HG03175 (cell line): ENCODE measurements around the gene MCTP2.

Source experiments
- ATAC-seq: cut with Tn5 transposase; IDR thresholded peaks from one replicate; pipeline ENCODE4 v1.9.1; 2021; ENCODE audit warnings: mild to moderate bottlenecking, moderate library complexity; ENCODE audit not compliant: unreplicated experiment

The MCTP2 gene

DNA sequence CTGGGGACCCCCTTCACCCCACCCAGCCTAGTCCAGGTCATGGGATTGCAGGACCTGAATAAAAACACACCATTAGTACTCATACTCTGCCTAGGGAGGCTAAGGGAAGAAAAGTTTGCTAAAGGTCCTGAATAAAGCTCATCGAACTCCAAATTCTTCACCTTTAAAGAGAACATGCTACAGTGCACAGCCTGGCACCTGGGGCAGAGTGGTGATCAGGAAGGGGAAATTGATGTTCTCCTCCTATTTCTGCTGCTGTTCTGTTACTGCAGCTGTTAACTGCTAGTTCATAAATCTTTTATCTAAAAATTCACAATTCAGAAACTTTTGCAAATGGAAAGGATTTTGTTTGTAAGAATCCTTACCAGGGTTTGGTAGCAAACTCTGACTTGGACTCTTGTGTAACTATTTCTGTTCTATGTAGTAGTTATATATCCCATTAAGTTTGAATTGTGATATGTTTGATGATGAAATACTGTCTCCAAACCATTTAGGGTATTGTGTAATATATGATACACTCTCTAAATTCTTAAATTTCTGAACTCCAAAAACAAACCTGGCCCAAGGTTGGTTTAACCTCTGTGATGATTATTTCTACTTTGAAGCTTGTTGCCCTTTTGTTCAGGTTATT, 27.9 kb downstream of the MCTP2 start:
- ATAC-seq = no peak

DNA sequence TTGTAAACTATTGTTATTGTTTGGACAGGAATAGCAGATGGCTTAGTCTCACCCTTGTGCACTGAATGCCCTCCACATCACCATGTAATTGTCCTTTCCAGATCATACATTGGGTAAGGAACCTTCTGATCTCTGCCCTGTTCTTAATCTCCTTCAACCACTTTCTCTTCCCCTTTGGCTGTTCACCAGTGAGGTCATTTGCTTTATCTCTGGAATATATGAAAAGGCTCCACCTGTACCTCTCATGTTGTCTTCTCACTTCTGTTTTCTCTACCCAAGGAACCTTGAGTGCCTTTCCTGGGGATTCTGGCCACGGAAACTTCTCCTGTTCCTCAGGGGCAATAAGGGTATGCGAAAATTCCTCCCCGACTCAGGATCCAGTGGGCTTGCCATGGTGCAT, 28.5 kb downstream of the MCTP2 start:
- ATAC-seq = no peak

DNA sequence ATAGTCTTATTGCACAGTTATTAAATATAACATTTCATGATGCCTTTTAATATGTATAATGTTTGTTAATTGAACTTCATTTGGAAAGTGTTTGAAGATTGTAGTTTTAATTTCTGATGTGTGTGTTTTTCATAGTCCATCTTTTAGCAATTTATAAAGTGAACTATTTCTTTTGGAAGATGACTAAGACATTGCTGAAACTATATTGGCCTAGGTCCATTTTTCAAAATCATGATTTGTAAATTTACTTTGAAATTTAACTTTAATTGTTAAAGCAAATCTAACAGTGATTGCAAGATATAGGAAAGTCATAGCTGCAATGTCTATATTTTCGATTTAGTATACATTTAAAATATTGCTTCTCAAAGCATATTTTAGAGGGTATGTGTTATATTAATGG, 30.8 kb downstream of the MCTP2 start:
- ATAC-seq = no peak

DNA sequence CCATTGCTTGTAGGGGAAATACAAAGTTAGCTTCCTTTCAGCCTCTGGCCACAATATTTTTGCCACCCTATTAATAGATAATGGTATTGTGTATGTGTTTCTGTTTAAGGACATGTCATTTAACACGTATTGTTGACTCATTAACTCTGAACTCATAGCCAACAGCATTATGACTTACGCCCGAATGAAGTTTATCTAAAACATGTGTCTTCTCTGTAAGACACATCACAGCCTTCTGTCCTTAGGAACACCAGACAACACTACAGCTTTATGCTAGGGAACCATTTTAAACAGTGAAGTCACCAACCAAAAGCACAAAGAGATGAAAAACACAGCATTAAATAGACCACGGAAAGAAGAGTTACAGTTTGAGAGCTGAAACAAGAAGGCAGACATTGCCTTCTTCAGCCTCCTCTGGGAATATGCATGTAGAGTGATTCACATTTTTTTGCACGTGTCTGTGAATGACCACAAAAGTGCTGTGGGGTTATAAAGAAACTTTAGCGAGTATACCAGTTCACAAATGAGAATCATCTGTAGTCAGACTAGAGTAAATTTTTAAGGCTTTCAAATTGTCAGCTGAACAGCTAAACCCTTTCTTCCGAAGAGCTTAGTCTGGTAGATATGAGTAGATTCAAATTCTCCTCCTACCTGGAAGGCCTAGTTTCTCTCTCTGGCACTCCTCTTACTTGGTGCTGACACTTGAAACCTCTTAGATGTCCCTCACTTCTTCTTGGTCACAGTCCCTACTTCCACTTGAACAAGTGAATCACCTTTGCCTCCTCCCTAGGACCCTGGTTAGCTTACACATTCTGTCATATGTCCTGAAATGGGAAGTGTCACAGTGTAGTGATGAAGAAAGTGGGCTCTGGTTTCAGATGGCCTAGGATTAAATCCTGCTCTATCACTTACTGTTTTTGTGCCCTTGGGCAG, 32.2 kb downstream of the MCTP2 start:
- ATAC-seq = peak; percentile 83

DNA sequence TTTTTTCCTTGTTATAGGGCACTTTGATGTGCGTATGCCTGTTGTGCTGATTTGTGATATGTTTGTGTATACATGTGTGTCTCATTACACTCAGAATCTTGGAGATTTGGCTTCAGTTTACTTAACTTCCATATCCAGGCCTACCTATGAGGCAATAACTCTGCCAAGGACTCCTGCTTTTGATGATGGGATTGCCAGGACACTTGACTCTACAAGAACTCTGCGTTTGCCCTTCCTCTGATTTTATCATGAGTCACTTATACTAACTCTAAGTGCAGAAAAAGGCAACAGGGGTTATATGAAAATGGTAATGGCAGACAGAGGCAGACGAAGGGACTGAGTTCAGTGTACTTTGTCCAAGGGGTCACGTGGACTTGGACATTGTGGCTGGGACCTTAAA, 33.6 kb downstream of the MCTP2 start:
- ATAC-seq = no peak

DNA sequence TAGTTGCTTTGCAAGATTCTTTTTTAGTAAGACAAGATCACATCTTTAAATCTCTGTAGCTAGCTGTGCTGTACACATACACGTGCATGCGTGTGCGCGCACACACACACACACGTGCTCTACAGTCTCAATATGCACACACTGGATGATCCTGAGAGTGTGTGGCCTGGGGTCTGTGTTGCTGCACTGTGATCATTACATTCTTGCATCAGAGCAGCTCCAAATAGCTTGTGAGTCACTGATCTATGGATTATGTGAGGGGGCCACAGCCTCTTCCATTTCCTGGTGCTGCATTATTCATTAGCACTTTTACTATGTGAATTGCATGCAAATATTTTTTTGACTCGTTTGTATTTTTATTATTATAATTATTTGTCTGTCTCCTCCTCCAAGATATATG, 34.6 kb downstream of the MCTP2 start:
- ATAC-seq = no peak

DNA sequence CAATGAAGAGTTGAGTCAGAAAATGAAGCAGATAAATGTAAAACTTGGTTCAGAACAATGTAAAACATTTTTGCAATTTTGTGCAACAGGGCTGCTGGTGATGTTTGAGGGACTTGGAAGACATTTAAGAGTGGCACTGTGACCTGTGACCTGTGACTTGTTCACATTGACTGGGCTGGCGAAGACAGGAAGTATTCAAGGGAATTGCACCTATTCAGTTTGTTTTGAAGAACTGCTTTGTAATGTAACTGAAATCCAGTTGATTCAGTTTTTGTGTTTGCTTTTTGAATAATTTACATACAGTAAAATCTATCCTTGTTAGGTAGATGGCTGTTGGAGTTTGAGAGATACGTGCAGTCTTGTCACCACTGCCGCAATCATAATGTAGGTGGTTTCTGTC, 35.4 kb downstream of the MCTP2 start:
- no peak for ATAC-seq

DNA sequence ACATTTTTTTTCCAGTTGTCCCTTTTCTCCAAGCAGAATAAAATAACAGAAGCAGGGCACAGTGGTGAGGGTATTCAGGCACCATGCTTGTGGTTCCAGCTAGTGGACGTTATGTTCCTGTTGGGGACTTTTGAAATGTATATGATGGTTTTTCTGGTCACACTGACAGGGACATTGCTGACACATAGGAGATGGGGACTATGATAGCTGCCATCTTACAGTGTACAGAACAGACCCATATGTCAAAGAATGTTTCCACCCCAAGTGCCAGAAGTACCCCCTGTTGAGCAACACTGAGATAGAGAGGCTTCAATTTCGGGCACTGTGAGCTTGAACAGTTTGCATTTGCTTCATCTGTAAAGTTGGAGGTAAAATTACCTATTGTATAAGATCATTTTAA, 38.6 kb downstream of the MCTP2 start:
- ATAC-seq = no peak

DNA sequence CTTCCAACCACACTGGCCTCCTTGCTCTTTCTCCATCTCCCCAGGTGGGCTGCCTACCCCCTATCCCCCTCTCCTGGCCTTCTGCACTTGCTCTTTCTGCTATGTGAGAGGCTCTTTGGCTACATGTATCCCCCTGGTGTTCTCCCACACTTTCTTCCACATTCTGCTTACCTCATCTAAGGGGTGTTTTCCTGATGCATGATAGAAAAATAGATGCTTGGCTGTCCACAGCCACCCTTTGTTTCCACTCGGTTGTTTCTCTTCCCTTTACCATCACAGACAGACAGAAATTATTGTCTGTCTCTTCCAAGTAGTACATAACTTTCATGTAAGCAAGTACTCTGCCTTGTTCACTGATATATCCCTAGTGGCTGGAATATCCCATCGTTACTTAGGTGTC, 39.2 kb downstream of the MCTP2 start:
- ATAC-seq = no peak

DNA sequence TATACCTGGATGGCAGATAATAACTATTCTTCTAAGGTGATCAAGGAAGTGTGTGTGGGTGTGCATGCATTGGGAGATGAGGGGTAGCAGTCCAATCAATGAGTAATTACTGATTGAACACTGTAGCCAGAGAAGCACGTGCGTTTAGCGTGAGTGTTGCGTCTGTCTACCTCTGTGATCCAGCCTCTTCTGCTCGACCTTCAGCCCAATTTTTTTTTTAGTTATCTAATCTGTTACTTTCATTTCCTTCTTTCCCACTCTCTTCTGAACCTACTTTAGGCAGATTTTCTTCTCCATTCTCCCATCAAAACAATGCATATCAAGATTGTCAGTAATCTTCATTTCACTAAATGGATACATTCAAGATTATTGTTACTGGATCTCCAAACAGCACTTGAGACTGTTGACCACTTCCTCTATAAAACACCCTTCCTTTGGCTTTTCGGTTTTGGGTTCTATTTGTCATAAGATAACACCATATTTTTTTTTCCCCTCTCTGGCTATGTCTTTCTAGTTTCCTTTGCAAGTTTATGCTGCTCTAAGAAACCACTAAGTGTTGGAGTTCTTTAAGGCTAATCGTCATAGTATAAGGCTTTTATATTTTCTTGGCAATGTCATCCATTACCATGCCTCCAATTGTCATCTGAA, 41.0 kb downstream of the MCTP2 start:
- ATAC-seq = peak; percentile 92

DNA sequence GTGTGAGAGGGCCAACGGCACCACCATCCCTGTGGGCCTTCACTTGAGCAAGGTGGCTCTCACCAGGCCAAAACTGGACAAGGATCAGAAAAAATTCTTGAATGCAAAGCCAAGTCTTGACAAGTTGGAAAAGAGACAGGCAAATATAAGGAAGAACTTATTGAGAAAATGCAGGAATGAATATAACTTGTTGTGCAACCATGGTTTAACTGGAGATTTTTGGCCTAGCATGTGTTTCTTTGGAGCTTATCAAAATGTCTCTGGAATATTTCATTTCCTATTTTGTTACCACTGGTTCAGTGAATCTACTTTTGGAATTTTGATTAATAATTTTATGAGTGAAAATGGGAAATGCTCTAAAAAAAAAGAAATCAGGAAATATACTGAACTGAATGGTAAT, 42.5 kb downstream of the MCTP2 start:
- ATAC-seq = no peak

DNA sequence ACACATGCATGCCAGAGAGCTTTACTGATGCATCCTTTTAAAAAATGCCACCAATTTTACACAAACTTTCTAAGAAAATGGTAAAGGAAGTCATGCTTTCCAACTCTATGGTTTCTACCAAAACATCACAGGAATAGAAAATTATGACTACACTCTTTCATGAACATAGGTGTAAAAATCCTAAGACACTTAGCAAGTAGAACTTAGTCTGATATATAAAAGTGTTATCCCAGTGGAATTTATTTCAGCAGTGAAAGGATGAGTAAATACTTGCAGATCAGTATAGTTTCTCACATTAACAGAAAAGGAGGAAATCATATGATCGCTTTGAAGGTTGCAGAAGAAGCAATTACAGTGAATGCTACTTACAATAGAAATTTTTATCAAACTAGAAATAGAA, 43.4 kb downstream of the MCTP2 start:
- ATAC-seq = no peak

DNA sequence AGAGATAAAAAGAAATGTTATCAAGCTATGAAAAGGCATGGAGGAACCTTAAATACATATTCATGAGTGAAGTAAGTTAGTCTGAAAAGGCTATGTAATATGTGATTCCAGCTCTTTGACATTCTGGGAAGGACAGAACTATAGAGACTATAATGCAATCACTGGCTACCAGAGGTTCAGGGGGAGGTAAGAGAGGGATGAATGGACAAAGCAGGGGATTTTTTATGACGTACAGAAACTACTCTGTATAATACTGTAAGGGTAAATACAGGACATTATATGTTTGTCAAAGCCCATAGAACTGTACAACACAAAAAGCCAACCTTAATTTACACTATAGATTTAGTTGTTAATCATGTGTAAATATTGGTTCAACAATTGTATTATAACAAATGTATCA, 46.1 kb downstream of the MCTP2 start:
- ATAC-seq = no peak

DNA sequence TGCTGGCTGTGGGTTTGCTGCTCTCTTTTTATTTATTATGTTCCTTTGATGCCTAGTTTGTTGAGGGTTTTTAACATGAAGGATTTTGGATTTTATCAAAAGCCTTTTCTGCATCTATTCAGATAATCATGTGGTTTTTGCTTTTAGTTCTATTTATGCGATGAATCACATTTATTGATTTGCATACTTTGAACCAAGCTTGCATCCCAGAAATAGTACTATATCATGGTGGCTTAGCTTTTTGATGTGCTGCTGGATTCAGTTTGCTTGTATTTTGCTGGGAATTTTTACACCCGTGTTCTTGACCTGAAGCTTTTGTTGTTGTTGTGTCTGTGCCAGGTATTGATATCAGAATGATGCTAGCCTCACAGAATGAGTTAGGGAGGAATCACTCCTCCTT, 48.4 kb downstream of the MCTP2 start:
- no peak for ATAC-seq

DNA sequence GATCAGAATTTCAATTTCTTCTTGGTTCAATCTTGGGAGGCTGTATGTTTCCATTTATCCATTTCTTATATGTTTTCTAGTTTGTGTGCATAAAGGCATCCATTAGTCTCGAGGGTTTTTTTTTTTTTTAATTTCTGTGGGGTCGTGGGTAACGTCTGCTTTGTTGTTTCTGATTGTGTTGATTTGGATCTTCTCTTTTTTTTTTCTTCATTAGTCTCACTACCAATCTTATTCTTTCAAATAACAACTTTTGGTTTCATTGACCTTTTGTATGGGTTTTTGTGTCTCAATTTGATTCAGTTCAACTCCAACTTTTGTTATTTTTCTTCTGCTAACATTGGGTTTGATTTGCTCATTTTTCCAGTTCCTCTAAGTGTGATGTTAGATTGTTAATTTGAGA, 48.9 kb downstream of the MCTP2 start:
- ATAC-seq = no peak

DNA sequence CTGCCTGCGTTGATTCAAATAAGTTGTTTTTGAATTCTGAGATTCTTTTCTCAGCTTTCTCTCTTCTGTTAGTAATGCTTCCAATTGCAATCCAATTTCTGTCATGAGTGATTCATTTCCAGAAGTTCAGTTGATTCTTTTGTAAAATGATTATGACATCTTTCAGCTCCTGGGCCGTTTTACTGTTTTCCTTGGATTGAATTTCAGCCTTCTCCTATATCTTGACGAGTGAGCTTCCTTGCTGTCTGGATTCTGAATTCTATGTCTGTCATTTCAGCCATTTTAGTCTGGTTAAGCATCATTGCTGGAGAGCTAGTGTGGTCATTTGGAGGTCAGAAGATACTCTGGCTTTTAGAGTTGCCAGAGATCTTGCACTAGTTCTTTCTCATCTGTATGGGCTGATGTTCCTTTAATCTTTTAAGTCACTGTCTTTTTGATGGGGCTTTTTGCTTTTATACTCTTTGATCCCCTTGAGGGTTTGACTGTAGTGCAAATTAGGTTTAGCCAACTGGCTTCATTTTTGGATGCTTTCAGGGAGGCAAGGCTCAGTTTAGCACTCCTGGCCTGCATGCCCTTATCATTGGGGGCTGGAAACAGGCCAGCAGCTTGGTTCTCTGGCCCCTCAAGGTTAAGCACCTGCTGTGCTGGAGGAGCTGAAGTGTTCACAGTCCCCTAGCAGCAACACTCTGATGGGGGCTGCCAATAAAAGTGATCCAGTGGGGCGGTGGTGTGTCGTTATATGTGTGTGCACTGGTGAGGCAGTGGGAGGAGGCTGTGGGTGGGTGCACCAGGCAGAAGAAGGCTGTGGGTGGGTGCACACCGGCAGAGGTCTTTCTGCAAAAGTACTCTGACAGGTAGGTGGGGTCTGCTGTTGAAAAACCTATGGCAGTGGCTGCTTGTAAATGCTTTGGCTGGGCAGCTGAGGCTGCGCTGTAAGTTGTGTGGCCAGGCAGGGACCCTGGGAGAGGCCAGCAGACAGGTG, 51.2 kb downstream of the MCTP2 start:
- ATAC-seq = no peak

DNA sequence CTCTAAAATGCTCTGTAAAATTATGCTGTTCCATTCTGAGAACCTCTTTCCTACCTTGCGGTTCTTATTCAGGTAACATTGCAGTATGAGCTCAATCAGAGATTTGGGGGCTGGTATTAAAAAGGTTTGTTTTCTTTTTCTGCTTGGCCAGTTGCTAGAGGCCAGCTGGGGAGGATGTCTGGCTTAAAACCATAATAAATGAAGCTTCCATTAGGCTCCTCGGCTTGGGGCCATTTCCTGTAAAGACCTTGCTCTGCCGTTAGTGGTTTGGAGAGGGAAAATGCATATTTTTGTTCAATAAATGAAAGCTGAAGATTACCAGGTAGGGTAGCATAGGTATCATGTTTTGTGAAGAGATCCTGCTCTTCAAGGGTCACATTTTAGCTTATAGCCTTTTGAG, 55.2 kb downstream of the MCTP2 start:
- ATAC-seq = no peak

DNA sequence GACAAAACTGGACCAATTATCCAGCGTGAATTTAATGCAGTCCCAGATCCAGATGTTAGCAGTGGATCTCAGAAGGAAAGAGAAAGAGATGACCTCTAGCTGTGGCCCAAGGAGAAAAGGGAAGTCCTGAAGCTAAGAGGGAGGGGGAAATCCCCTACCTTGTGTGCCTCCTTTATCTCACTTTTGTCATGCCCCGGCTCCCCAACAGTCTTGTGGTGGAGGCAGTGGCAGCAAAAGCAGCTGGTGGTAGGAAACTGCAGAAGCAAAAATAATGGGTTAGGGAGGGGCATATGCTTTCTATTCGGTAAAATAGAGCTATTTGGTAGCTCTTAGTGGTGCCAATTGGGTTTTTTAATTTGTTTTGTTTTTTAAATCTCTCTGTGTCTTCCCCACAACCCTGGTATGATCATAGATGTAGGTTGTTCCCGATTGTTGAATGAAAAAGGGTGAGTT, 56.5 kb downstream of the MCTP2 start:
- peak; percentile 100 for ATAC-seq

DNA sequence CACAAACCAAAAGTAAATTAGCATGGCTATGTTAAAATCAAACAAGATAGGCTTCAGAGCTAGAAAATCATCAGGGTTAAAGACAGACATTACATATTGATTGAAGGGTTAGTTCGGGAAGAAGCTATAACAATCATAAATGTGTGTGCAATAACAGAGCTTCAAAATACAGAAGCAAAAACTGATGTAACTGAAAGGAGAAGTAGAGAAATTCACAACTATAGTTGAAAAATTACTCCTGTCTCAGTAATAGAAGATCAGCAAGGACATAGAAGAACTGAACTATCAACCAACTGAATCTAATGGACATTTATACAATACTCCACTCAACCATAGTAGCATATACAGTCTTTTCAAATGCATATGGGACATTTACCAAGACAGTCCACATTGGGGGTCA, 59.4 kb downstream of the MCTP2 start:
- no peak for ATAC-seq
